ENCODE data around the gene C1QTNF1.

The C1QTNF1 gene

GRCh38 chr17:79023886-79024771 is at the start of gene C1QTNF1:
TSS of gene C1QTNF1 (plus strand) at chr17:79024169. CDS start at chr17:79043969, 19,800 bp downstream.
- no peak for DNase-seq

- peak; percentile 49 for DNase-seq
These were observed 49.1 kb upstream of the C1QTNF1 start for GRCh38 chr17:78974635-78975591.

GRCh38 chr17:78976907-78977680 is 46.9 kb upstream of the C1QTNF1 start:
- no peak for DNase-seq

GRCh38 chr17:78977681-78977943 is 46.4 kb upstream of the C1QTNF1 start:
- DNase-seq = no peak

- no peak for DNase-seq
These were observed 45.7 kb upstream of the C1QTNF1 start for GRCh38 chr17:78977997-78978973.

- peak; percentile 37 for DNase-seq
These were observed 44.0 kb upstream of the C1QTNF1 start, which contains the start of gene LGALS3BP for GRCh38 chr17:78979780-78980623. TSS of gene LGALS3BP (minus strand) at chr17:78979923. CDS start at chr17:78977191, 2,732 bp downstream.

GRCh38 chr17:78980624-78980972 is 43.4 kb upstream of the C1QTNF1 start:
- DNase-seq = no peak

- no peak for DNase-seq
These were observed 42.7 kb upstream of the C1QTNF1 start for GRCh38 chr17:78981010-78981888.

GRCh38 chr17:78985395-78985794 is 38.6 kb upstream of the C1QTNF1 start:
- DNase-seq = no peak

- DNase-seq = peak; percentile 17
These were observed 37.8 kb upstream of the C1QTNF1 start for GRCh38 chr17:78986048-78986648.

GRCh38 chr17:78986649-78987328 is 37.2 kb upstream of the C1QTNF1 start:
- DNase-seq = no peak

- no peak for DNase-seq
These were observed 35.8 kb upstream of the C1QTNF1 start for GRCh38 chr17:78988152-78988551.

- DNase-seq = no peak
These were observed 33.5 kb upstream of the C1QTNF1 start for GRCh38 chr17:78990349-78991016.

GRCh38 chr17:78991017-78991738 is 32.8 kb upstream of the C1QTNF1 start:
- DNase-seq = no peak

- DNase-seq = no peak
These were observed 31.9 kb upstream of the C1QTNF1 start for GRCh38 chr17:78991906-78992532.

GRCh38 chr17:78992542-78993212 is 31.3 kb upstream of the C1QTNF1 start:
- no peak for DNase-seq

All from activated CD4-positive, alpha-beta T cell treated with anti-CD3 and anti-CD28 coated beads, Interleukin-2, amount 50 U/mL, for 16 hours (primary cell).